Stimulated activated naive CD4-positive, alpha-beta T cell (primary cell): ENCODE measurements around the gene MDP1.
"Not testable (repeated sequence)": the region's sequence is repeated elsewhere in the genome, so short reads cannot be mapped to it uniquely, and the experiment has no call there.

Source experiments
- DNase-seq, 6 experiments: peaks; one replicate each; lab custom pipeline; 2025; lab: John Stamatoyannopoulos, UW

The MDP1 gene

GRCh38 chr14:24250354-24250753, 34.5 kb upstream of the MDP1 start:
- no peak for DNase-seq

GRCh38 chr14:24249230-24250021, 33.6 kb upstream of the MDP1 start:
- no peak for DNase-seq

- no peak for DNase-seq
Observed at GRCh38 chr14:24247422-24247821, 31.6 kb upstream of the MDP1 start.

GRCh38 chr14:24246765-24247212, 30.9 kb upstream of the MDP1 start:
- no peak for DNase-seq

- DNase-seq: not testable (repeated sequence)
Observed at GRCh38 chr14:24245350-24245749, 29.5 kb upstream of the MDP1 start.

DNA sequence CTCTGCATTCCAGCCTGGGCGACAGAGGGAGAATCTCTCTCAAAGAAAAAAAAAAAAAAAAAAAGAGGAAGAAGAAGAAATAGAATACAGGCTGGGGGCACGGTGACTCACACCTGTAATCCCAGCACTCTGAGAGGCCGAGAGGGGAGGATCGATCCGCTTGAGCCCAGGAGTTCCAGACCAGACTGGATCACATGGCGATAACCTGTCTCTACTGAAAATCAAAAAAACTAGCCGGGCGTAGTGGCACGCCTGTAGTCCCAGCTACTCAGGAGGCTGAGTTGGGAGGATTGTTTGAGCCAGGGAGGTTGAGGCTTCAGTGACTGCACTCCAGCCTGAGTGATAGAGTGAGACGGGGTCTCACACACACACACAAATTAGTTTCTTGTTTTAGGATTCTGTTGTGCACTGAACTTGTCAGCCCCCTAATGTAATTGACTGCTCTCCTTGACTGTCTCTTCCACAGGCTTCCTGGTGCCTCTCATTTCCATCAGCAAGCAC, 27.5 kb upstream of the MDP1 start:
- DNase-seq: peak in 1 of 6 experiments; percentile 25

- peak in 4 of 6 experiments; percentile 92 to 99 (median 96) for DNase-seq
Observed at GRCh38 chr14:24241829-24242443, 26.1 kb upstream of the MDP1 start.

- no peak for DNase-seq
Observed at GRCh38 chr14:24240110-24240918, 24.4 kb upstream of the MDP1 start.

- DNase-seq: no peak
Observed at GRCh38 chr14:24238527-24239037, 22.7 kb upstream of the MDP1 start.

DNA sequence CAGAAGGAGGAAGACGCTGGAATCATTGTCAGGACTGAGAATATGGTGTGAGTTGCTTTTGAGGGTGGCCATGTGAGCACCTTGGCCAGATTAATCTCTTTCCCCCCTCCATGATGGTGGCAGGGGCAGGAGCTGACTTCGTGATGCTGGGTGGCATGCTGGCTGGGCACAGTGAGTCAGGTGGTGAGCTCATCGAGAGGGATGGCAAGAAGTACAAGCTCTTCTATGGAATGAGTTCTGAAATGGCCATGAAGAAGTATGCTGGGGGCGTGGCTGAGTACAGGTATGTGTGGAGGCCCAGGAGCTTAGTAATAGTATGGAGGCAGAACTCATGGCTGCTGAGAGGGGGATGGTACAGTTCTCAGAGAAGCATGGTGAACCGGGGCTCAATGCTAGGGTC, 22.3 kb upstream of the MDP1 start:
- DNase-seq: no peak

- DNase-seq: no peak
Observed at GRCh38 chr14:24237463-24237955, 21.6 kb upstream of the MDP1 start.

GRCh38 chr14:24236689-24237462, 21.0 kb upstream of the MDP1 start:
- no peak for DNase-seq

- no peak for DNase-seq
Observed at GRCh38 chr14:24235804-24236688, 20.2 kb upstream of the MDP1 start.

GRCh38 chr14:24234095-24235005, 18.5 kb upstream of the MDP1 start:
- no peak for DNase-seq

DNA sequence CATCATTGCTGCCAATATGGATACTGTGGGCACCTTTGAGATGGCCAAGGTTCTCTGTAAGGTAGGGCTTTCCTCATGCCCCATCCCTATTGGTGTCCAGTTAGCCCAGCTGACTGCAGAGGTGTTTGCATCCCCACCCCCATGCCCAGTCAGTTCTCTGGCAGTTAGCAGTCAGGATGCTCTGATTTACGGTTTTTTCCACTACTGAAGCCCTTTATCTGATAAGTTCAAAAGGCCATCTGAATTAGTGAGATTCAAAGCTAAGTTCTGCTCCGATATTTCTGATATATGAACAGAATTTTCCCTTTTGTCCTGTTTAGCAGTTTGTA, 17.6 kb upstream of the MDP1 start:
- DNase-seq: no peak

- peak in 1 of 6 experiments; percentile 46 for DNase-seq
Observed at GRCh38 chr14:24232645-24233537, 17.0 kb upstream of the MDP1 start, which contains the start of gene GMPR2. GMPR2 (plus strand) TSS chr14:24232929; CDS start chr14:24233254, 325 bp downstream.

DNA sequence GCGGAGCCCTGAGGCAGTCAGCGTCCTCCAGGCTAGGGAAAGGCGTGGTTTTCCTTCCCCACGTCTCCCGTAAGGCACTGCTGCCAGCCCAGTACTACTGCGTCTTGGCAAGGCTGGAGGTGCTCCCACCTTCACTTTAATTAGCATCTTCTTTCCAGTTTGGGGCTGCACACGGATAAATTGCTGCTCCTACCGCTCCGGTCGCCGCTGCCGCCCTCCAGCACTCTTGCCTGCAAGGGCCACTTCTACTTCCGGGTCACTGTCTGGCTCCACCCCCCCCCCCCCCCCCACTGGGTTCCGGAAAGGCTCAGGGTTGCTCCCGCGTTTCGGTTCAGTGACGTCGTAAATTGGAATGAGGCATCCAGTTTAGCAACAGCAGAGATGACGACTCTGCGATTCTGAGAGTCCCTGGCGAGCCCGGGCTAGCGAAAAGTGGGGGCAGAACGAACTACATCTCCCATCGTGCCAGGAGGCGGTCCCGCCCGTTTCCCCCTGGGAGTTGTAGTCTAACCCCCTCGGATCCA, 16.3 kb upstream of the MDP1 start, which contains the start of gene NEDD8:
Gene NEDD8, minus strand, starts transcription at position 247 of the 524 bp plus-strand sequence. Its CDS starts 100 bp downstream, at position 147.
- DNase-seq: peak; percentile 81 to 92 (median 85)
